ENCODE data around the gene PROS1. TPM values are rescaled to one million over a fixed set of nuclear protein-coding genes. Genes with fewer than 3 reads are reported as not detected.

PROS1 gene
- polyA plus RNA-seq, 1 donor (not counting 4 experiments of a cell fraction or from before 2014, with no cell fraction given): 3.8 TPM

GRCh38 chr3:93983408-93983807 lies 9.7 kb upstream of the PROS1 start:
- Histone ChIP-seq H3K27ac (ENCODE audit: control insufficient read depth, insufficient read depth, low read length) (no peak overlapping the region), H3K9ac (ENCODE audit: control insufficient read depth, extremely low read depth, insufficient read depth, low read length) (no peak overlapping the region), H3K4me3 (ENCODE audit: control insufficient read depth in 2 of 3, extremely low read depth in 1 of 3, insufficient read depth in 2 of 3, low read depth in 1 of 3, low read length in 3 of 3) (no peak overlapping the region), H3K36me3 (ENCODE audit: control insufficient read depth in 2 of 2, extremely low read depth in 1 of 2, insufficient read depth in 2 of 2, low read length in 2 of 2) (no peaks in the 10 kb centered on the region), H4K20me1 (ENCODE audit: control insufficient read depth, extremely low read depth, insufficient read depth, low read length) (no peaks in the 10 kb centered on the region), H3K27me3 (ENCODE audit: control insufficient read depth, extremely low read depth, insufficient read depth, low read length) (no peaks in the 10 kb centered on the region), H3K9me1 (ENCODE audit: control insufficient read depth, extremely low read depth, insufficient read depth, low read length) (no peaks in the 10 kb centered on the region), H2AFZ (ENCODE audit: control insufficient read depth, low read length) (no peak overlapping the region), H3K9me3 (ENCODE audit: control insufficient read depth, low read depth, low read length) (no peaks in the 10 kb centered on the region), H3K4me1 (ENCODE audit: control insufficient read depth, extremely low read depth, insufficient read depth, low read length) (peaks cover 8% of the 10 kb centered on the region), H3K4me2 (ENCODE audit: control insufficient read depth, extremely low read depth, insufficient read depth, low read depth, low read length) (no peak overlapping the region), H3K79me2 (ENCODE audit: control insufficient read depth, insufficient read depth, low read length) (peaks cover 24% of the 10 kb centered on the region)
- DNase-seq (ENCODE audit: low read depth, low spot score) (no peak), FAIRE-seq (no peak)
- dilution Hi-C loops (cut with MboI; ENCODE audit: extremely low pct_ligation_motif_present, low sequenced_read_pairs): no loop called here
- TF ChIP-seq EZH2 (IDR thresholded peaks at IDR 0.05; ENCODE audit: low read length) (no peak), CTCF (optimal IDR thresholded peaks at IDR 0.05 in 1 of 3, IDR thresholded peaks at IDR 0.05 in 1 of 3, conservative IDR thresholded peaks at IDR 0.05 in 1 of 3; ENCODE audit: extremely low read depth in 1 of 3, insufficient read depth in 2 of 3, low read length in 3 of 3) (no peak)

- Histone ChIP-seq H3K4me2 (ENCODE audit: control insufficient read depth, extremely low read depth, insufficient read depth, low read depth, low read length) (no peak overlapping the region), H3K9me1 (ENCODE audit: control insufficient read depth, extremely low read depth, insufficient read depth, low read length) (no peaks in the 10 kb centered on the region), H3K27me3 (ENCODE audit: control insufficient read depth, extremely low read depth, insufficient read depth, low read length) (no peaks in the 10 kb centered on the region), H3K79me2 (ENCODE audit: control insufficient read depth, insufficient read depth, low read length) (peaks cover 24% of the 10 kb centered on the region), H2AFZ (ENCODE audit: control insufficient read depth, low read length) (no peak overlapping the region), H3K36me3 (ENCODE audit: control insufficient read depth in 2 of 2, extremely low read depth in 1 of 2, insufficient read depth in 2 of 2, low read length in 2 of 2) (no peaks in the 10 kb centered on the region), H3K4me1 (ENCODE audit: control insufficient read depth, extremely low read depth, insufficient read depth, low read length) (peaks cover 8% of the 10 kb centered on the region), H3K9ac (ENCODE audit: control insufficient read depth, extremely low read depth, insufficient read depth, low read length) (no peak overlapping the region), H3K9me3 (ENCODE audit: control insufficient read depth, low read depth, low read length) (no peaks in the 10 kb centered on the region), H3K27ac (ENCODE audit: control insufficient read depth, insufficient read depth, low read length) (no peak overlapping the region), H4K20me1 (ENCODE audit: control insufficient read depth, extremely low read depth, insufficient read depth, low read length) (no peaks in the 10 kb centered on the region), H3K4me3 (ENCODE audit: control insufficient read depth in 2 of 3, extremely low read depth in 1 of 3, insufficient read depth in 2 of 3, low read depth in 1 of 3, low read length in 3 of 3) (no peak overlapping the region)
- FAIRE-seq: no peak
- dilution Hi-C loops (cut with MboI; ENCODE audit: extremely low pct_ligation_motif_present, low sequenced_read_pairs): no loop called here
- TF ChIP-seq EZH2 (IDR thresholded peaks at IDR 0.05; ENCODE audit: low read length): no peak
- TF ChIP-seq CTCF (optimal IDR thresholded peaks at IDR 0.05 in 1 of 3, IDR thresholded peaks at IDR 0.05 in 1 of 3, conservative IDR thresholded peaks at IDR 0.05 in 1 of 3; ENCODE audit: extremely low read depth in 1 of 3, insufficient read depth in 2 of 3, low read length in 3 of 3): no peak
- no peak for DNase-seq (ENCODE audit: low read depth, low spot score)
These were observed 8.0 kb upstream of the PROS1 start for GRCh38 chr3:93981649-93982048.
